Glomerular visceral epithelial cell (primary cell): Measurements from ENCODE around the gene MAPK9.
"Not testable (repeated sequence)": the region's sequence is repeated elsewhere in the genome, so short reads cannot be mapped to it uniquely, and the experiment has no call there.

ENCODE experiments used
- DNase-seq: peaks from one replicate; pipeline ENCODE4 v3.0.0-alpha.2; 2016; ENCODE audit errors: extremely low spot score

MAPK9 gene

GRCh38 chr5:180235077-180235476 is 56.8 kb downstream of the MAPK9 start:
- no peak for DNase-seq

DNA sequence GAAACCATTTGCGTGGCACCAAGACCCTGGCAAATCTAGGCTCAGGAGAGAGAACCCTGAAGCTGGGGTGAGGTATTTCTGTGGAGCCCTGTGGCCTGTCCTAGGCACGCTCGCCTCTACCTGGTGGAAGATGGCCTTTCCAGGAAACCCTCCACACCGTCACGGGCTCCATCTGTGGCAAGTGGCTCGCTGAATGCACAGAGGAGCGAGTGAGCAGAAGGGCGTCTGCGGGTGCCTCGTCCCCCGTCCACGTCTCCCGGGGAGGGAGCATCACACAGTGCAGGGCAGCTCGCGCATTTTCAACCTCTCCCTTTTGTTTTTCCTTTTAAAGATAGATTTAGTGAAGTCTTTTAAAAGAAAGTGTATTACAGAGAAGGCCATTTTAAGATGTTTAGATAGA is 57.6 kb downstream of the MAPK9 start:
- no peak for DNase-seq

DNA sequence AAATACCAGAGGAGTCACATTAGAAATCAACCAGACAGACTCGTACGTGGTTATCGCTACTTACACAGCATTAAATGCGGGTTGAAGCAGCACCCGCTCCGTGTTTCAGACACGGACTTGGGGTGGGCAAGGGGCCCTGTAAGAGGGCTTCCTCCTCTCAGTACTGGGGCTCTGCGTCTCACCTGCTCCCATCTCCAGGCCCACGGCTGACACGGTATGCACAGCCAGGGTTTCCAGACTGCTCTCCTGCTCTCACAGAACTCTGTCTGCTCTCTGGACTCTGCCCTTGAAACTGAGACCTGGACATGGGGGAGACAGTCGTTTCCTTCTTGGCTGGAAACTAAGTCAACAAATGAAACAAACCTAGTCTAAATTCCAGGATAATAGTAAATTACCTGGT is 58.2 kb downstream of the MAPK9 start:
- no peak for DNase-seq

DNA sequence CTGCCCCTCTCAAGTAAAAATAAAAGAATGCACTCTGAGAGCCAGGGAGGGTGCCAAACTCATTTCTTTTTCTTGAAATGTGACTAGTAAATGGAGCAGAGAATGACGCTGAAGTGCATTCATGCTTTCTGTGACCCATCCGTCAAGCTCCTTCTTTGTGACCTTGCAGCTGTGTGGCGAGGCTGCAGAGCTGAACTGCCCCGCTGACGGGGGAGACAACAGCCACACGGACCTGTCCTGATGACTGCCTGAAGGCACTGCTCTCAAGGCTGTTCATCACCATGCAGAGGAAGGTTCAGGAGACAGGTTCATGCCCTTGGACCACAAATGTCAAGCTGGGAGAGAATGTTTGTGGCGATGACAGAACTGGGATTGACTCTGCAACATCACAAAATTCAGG is 61.9 kb downstream of the MAPK9 start:
- DNase-seq = no peak

GRCh38 chr5:180222056-180222455 is 69.8 kb downstream of the MAPK9 start:
- DNase-seq = no peak

GRCh38 chr5:180217797-180218196 is 74.1 kb downstream of the MAPK9 start:
- DNase-seq = no peak

DNA sequence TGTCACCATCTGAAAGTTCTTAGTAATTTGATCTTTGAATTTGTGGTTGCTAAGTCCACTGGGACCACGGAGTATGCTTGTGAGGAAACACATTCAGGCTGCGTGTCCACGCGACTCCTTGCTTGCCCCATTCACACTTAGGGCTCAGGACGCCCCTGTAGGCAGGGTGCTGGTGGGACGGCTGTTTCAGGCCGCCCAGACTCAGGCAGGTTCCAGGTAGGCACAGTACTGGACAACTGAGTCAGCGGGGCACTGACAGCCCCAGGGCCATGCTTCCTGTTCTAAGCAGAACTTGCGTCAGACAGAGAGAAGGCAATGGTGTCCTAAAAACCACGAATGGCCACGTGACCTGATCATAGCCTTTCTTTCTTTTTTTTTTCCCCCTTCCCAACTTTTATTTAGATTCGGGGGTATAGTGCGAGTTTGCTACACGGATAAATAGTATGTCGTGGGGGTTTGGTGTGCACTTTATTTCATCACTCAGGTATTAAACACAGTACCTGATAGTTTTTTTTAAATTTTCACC is 75.2 kb downstream of the MAPK9 start:
- no peak for DNase-seq

GRCh38 chr5:180215783-180216630 is 75.9 kb downstream of the MAPK9 start:
- no peak for DNase-seq

- no peak for DNase-seq
Measured at GRCh38 chr5:180214870-180215770, 76.8 kb downstream of the MAPK9 start.

DNA sequence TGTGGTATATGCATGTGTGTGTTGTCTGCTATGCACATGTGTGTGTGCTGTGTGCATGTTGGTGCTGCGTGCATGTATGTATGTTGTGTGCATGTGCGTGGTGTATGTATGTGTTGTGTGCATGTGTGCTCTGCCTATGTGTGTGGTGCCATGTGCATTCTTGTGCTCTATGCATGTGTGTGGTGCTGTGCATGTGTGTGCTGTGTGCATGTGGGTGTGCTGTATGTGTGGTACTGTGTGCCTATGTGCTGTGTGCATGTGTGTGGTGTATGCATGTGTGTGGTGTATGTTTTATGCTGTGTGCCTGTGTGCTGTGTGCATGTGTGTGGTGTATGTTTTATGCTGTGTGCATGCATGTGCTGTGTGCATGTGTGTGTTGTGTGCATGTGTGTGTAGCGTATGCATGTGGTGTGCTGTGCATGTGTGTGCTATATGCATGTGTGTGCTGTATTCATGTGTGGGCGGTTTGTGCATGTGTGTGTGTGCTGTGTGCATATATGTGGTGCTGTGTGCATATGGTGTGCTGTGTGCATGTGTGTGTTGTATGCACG is 78.2 kb downstream of the MAPK9 start:
- no peak for DNase-seq

DNA sequence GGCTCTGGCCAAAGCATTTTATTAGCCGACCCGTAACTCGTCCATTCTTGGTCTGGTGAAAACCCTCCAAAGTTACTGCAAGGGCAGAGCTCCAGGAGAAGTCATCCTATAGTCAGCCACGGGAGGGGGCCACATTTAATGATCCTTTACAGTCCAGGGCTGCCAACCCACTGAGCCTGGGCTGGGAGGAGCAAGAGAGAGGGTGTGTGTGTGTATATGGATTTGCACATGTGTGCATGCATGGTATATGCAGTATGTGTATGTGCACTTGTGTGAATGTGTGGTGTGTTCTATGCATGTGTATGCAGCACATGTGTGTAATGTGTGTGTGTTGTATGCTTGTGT is 78.7 kb downstream of the MAPK9 start:
- DNase-seq = no peak

GRCh38 chr5:180212363-180213255 is 79.3 kb downstream of the MAPK9 start:
- DNase-seq = peak; percentile 13

DNA sequence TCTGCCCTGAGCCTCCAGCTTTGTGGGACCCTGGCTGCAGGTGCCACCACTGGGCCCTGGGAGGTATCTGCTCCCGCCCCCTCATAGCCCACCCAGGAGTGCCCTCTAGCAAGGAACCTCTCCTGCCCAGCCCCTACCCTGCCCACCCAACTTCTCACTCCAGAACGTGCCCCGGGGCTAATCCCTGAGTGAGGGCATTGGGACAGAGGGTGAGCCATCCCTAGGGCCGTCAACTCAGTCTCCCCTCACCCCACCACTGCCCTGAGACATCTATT is 80.2 kb downstream of the MAPK9 start:
- DNase-seq = no peak

GRCh38 chr5:180210961-180211760 is 80.7 kb downstream of the MAPK9 start:
- DNase-seq = no peak

GRCh38 chr5:180210077-180210476 is 81.8 kb downstream of the MAPK9 start:
- DNase-seq = not testable (repeated sequence)

- DNase-seq = peak; percentile 68
Measured at GRCh38 chr5:180209137-180209581, 82.7 kb downstream of the MAPK9 start, which contains the start of gene RASGEF1C. TSS of gene RASGEF1C (minus strand) at chr5:180209211. CDS start at chr5:180138052, 71,159 bp downstream.

- peak; percentile 11 for DNase-seq
Measured at GRCh38 chr5:180208435-180209081, 83.3 kb downstream of the MAPK9 start.

DNA sequence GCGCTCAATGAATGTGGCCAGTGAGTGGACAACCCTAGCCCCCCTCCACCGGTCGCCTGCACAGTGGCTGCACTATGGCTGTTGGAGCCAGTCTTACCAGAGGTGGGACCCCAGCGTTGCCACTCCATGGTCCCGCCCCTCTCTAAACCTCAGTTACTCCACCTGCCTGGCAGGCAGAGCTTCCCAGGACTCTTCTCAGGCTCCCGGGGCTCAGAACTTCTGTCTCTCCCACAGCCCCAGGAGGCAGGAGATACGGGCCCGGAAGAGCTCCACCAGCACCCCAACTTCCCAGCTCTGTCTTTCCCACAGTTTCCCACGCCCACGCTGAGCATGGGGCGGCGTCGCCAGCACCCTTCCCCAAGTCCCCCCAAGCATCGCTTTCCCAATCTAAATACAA is 83.8 kb downstream of the MAPK9 start:
- no peak for DNase-seq

GRCh38 chr5:180207593-180207992 is 84.3 kb downstream of the MAPK9 start:
- DNase-seq = no peak

- no peak for DNase-seq
Measured at GRCh38 chr5:180206993-180207392, 84.9 kb downstream of the MAPK9 start.
